Glutamatergic neuron (in vitro differentiated cells): Measurements from ENCODE around the gene FSTL3. TPM values are rescaled to one million over a fixed set of nuclear protein-coding genes. Genes with fewer than 3 reads are reported as not detected.
"Not testable (repeated sequence)": the region's sequence is repeated elsewhere in the genome, so short reads cannot be mapped to it uniquely, and the experiment has no call there.

Experiments used
- DNase-seq: peaks from one replicate; pipeline ENCODE4 v3.0.0; 2022
- H3K27ac Mint-ChIP-seq: one replicate; pipeline ENCODE4 v1.8.0; 2020; ENCODE audit warnings: mild to moderate bottlenecking, mixed read lengths, inconsistent platforms; ENCODE audit not compliant: unreplicated experiment
- H3K27me3 Mint-ChIP-seq: one replicate; pipeline ENCODE4 v1.8.0; 2020; ENCODE audit warnings: mild to moderate bottlenecking, moderate library complexity, mixed read lengths, inconsistent platforms; ENCODE audit not compliant: unreplicated experiment
- H3K36me3 Mint-ChIP-seq: one replicate; pipeline ENCODE4 v1.8.0; 2020; ENCODE audit warnings: mild to moderate bottlenecking, mixed read lengths, inconsistent platforms; ENCODE audit not compliant: unreplicated experiment
- H3K4me1 Mint-ChIP-seq: one replicate; pipeline ENCODE4 v1.8.0; 2020; ENCODE audit warnings: mild to moderate bottlenecking, low read depth, mixed read lengths, inconsistent platforms; ENCODE audit not compliant: unreplicated experiment
- H3K4me3 Mint-ChIP-seq: one replicate; pipeline ENCODE4 v1.8.0; 2020; ENCODE audit warnings: mild to moderate bottlenecking, mixed read lengths, inconsistent platforms; ENCODE audit not compliant: unreplicated experiment
- H3K9me3 Mint-ChIP-seq: one replicate; pipeline ENCODE4 v1.8.0; 2020; ENCODE audit warnings: mild to moderate bottlenecking, moderate library complexity, mixed read lengths, inconsistent platforms; ENCODE audit not compliant: unreplicated experiment
- total RNA-seq: library from RNA; stranded (reverse); fragmentation: NEBNext Ultra II Directional; extraction: Animal tissue kit (Norgen Biotek cat#: 25700); gene quantifications from one replicate; pipeline ENCODE4 v1.2.1, GENCODE V29; 2021; ENCODE audit not compliant: unreplicated experiment
- TF ChIP-seq, protein P1 (sequence below): fragments of 200-600 bp; sonication (generic); IDR thresholded peaks from one replicate; pipeline ENCODE4 v1.5.0; 2021; ENCODE audit not compliant: partially characterized antibody, unreplicated experiment

The FSTL3 gene
- total RNA-seq, 1 donor from 2014 or later: 10.7 TPM

DNA sequence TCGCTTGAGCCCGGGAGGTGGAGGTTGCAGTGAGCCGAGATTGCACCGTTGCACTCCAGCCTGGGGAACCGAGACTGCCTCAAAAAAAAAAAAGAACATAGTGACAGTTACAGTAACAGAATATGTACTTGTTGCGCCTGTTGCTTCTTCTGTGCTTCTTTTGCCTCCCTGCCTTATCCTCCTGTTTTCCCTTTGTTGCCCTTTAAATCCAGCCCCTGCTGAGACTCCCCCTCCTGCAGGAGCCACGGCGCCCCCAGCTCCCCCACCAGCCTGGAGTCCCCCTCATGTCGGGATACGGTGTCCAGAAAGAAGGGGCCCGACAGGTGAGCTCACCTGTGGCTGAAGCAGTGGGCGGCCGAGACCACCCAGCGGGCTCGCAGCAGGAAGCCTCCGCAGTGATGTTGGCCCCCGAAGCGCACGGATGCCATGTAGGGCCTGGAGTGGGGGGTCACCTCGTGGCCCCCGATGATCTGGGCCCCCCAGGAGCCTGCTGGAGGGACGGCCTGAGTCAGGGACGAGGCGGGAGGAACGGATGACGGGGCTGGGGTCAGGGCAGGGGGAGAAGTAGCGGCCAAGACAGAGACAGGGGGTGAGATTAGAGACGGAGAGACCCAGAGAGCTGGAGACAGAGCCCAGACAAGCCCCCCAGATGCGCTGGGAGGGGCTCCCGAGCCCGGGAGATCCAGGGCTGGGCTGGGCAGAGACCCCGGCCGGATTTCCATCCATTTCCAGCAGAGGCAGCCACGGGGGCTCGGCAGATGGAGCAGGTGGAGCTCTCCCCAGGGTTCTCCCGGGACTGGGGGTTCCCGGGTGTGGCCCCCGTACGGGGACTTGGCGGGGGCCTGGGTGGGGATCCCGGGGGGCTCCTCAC, 18.5 kb downstream of the FSTL3 start:
- H3K36me3 Mint-ChIP-seq: no peaks in the 10 kb centered on the region
- peaks cover 3% of the 10 kb centered on the region for H3K9me3 Mint-ChIP-seq
- H3K4me1 Mint-ChIP-seq: no peaks in the 10 kb centered on the region
- H3K4me3 Mint-ChIP-seq: no peak overlapping the region
- TF ChIP-seq, protein P1, sequence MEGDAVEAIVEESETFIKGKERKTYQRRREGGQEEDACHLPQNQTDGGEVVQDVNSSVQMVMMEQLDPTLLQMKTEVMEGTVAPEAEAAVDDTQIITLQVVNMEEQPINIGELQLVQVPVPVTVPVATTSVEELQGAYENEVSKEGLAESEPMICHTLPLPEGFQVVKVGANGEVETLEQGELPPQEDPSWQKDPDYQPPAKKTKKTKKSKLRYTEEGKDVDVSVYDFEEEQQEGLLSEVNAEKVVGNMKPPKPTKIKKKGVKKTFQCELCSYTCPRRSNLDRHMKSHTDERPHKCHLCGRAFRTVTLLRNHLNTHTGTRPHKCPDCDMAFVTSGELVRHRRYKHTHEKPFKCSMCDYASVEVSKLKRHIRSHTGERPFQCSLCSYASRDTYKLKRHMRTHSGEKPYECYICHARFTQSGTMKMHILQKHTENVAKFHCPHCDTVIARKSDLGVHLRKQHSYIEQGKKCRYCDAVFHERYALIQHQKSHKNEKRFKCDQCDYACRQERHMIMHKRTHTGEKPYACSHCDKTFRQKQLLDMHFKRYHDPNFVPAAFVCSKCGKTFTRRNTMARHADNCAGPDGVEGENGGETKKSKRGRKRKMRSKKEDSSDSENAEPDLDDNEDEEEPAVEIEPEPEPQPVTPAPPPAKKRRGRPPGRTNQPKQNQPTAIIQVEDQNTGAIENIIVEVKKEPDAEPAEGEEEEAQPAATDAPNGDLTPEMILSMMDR: no peak
- DNase-seq: no peak
- no peaks in the 10 kb centered on the region for H3K27me3 Mint-ChIP-seq
- H3K27ac Mint-ChIP-seq: no peak overlapping the region

DNA sequence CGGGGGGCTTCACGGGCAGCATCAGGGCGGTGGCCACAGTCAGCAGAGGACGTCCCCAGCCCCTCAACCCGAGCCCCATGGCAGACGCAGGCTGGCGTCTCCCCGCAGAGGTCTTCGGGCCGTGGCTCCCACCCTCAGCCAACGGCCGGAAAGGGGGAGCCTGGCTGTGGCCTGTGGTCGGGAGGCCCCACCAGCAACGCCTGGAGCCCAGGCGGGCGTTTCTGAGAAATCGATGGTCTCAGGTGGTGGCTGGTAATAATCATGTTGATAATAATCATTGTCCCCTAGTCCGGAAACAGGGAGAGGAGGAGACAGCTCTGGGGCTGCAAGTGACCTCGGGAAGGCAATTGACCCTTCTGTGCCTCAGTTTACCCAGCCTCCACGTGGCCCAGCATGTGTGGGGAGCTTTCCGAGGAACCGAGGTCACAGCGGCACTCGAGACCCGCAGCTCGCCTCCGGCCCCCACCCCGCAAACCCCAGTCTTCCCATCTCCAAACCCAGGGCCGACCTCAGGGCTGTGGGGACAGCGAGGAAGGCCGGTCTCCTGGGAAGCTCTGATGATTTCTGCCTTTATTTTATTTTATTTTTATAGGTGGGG, 19.3 kb downstream of the FSTL3 start, which contains the start of gene PRSS57:
Gene PRSS57 (minus strand): TSS at position 101 of the 598 bp plus-strand sequence. CDS start 22 bp downstream, at position 79.
- DNase-seq: no peak
- Mint-ChIP-seq H3K27ac (no peak within 1 kb of the TSS), H3K9me3 (peaks cover 3% of the 10 kb centered on the region), H3K36me3 (no peaks in the 10 kb centered on the region), H3K4me1 (no peaks in the 10 kb centered on the region), H3K4me3 (no peak within 1 kb of the TSS), H3K27me3 (no peaks in the 10 kb centered on the region)
- TF ChIP-seq, protein P1: no peak

DNA sequence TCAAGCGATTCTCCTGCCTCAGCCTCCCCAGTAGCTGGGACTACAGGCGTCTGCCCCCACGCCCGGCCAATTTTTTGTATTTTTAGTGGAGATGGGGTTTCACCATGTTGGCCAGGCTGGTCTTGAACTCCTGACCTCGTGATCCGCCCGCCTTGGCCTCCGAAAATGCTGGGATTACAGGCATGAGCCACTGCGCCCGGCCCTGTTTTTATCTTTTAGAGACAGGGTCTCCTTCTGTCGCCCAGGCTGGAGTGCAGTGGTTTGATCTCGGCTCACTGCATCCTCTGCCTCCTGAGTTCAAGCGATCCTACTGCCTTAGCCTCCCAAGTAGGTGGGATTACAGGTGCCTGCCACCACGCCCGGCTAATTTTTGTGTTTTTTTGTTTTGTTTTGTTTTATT, 22.3 kb downstream of the FSTL3 start:
- not testable (repeated sequence) for H3K4me1 Mint-ChIP-seq, H3K36me3 Mint-ChIP-seq, H3K27me3 Mint-ChIP-seq, H3K27ac Mint-ChIP-seq, H3K4me3 Mint-ChIP-seq, H3K9me3 Mint-ChIP-seq, DNase-seq

DNA sequence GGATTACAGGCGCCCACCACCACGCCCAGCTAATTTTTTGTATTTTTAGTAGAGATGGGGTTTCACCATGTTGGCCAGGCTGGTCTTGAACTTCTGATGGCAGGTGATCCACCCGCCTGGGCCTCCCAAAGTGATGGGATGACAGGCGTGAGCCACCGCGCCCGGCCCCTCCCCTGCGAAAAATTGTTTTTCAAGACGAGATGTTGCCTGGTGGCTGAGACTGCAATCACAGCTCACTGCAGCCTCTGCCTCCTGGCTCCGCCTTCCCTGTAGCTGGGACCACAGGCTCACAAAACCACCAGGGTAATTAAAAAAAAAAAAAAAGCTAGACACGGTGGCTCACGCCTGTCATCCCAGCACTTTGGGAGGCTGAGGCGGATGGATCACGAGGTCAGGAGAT, 23.7 kb downstream of the FSTL3 start:
- H3K9me3 Mint-ChIP-seq, H3K4me1 Mint-ChIP-seq, H3K4me3 Mint-ChIP-seq, H3K36me3 Mint-ChIP-seq, H3K27ac Mint-ChIP-seq, DNase-seq, H3K27me3 Mint-ChIP-seq: not testable (repeated sequence)

DNA sequence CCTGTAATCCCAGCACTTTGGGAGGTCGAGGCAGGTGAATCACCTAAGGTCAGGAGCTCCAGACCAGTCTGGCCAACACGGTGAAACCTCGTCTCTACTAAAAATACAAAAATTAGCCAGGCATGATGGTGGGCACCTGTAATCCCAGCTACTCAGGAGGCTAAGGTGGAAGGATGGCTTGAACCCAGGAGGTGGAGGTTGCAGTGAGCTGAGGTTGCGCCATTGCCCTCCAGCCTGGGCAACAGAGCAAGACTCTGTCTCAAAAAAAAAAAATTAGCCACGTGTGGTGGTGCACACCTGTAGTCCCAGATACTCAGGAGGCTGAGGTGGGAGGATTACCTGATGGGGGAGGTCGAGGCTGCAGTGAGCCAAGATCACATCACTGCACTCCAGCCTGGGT, 26.7 kb downstream of the FSTL3 start:
- H3K27me3 Mint-ChIP-seq, H3K4me3 Mint-ChIP-seq, H3K9me3 Mint-ChIP-seq, H3K36me3 Mint-ChIP-seq, H3K27ac Mint-ChIP-seq, H3K4me1 Mint-ChIP-seq, DNase-seq: not testable (repeated sequence)

DNA sequence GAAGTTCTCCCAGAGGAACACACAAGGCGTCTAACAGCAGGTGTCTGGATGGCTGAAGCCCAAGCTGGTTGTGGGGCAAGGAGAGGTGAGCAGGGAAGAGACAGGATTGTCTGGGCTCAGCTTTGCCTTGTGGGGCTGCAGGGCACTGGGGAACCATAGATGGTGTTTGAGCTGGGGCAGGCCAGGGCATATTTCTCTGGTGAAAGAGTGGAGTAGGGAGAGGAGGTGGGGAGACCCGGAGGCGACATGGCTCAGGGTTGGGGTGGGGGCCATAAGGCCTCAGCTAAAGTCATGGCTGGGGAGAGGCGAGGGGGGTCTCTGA, 27.1 kb downstream of the FSTL3 start:
- H3K36me3 Mint-ChIP-seq: no peaks in the 10 kb centered on the region
- DNase-seq: no peak
- H3K4me3 Mint-ChIP-seq: no peak overlapping the region
- peaks cover 5% of the 10 kb centered on the region for H3K9me3 Mint-ChIP-seq
- no peak overlapping the region for H3K27ac Mint-ChIP-seq
- TF ChIP-seq, protein P1: no peak
- H3K27me3 Mint-ChIP-seq: peaks cover 6% of the 10 kb centered on the region
- H3K4me1 Mint-ChIP-seq: no peaks in the 10 kb centered on the region
